Jurkat, Clone E6-1 (cell line): ENCODE data around the gene USP49.
"Not testable (repeated sequence)": the region's sequence is repeated elsewhere in the genome, so short reads cannot be mapped to it uniquely, and the experiment has no call there.

ENCODE experiments used
- DNase-seq: peaks from one replicate; pipeline ENCODE4 v3.0.0-alpha.2; 2011; ENCODE audit warnings: low read depth, low spot score
- H3K4me3 ChIP-seq: 2 replicates; pipeline ENCODE4 v1.5.1; 2011; ENCODE audit warnings: mild to moderate bottlenecking, low read length, control low read depth, moderate library complexity

The USP49 gene

GRCh38 chr6:41771058-41771983, 123.9 kb downstream of the USP49 start:
- DNase-seq: no peak
- no peak overlapping the region for H3K4me3 ChIP-seq

- DNase-seq: no peak
- no peak overlapping the region for H3K4me3 ChIP-seq
Observed at GRCh38 chr6:41770381-41771057, 124.7 kb downstream of the USP49 start.

GRCh38 chr6:41769376-41769775, 125.8 kb downstream of the USP49 start:
- no peak for DNase-seq
- H3K4me3 ChIP-seq: no peak overlapping the region

- peak; percentile 44 for DNase-seq
- no peak overlapping the region for H3K4me3 ChIP-seq
Observed at GRCh38 chr6:41768545-41769308, 126.4 kb downstream of the USP49 start.

- DNase-seq: no peak
- no peak overlapping the region for H3K4me3 ChIP-seq
Observed at GRCh38 chr6:41767112-41767833, 127.9 kb downstream of the USP49 start.

- not testable (repeated sequence) for H3K4me3 ChIP-seq, DNase-seq
Observed at GRCh38 chr6:41766043-41766664, 129.0 kb downstream of the USP49 start.

GRCh38 chr6:41763470-41763869, 131.7 kb downstream of the USP49 start:
- H3K4me3 ChIP-seq: no peak overlapping the region
- no peak for DNase-seq

- no peak for DNase-seq
- no peak overlapping the region for H3K4me3 ChIP-seq
Observed at GRCh38 chr6:41759905-41760579, 135.1 kb downstream of the USP49 start.

GRCh38 chr6:41759106-41759904, 135.9 kb downstream of the USP49 start:
- H3K4me3 ChIP-seq: no peak overlapping the region
- no peak for DNase-seq

- no peak overlapping the region for H3K4me3 ChIP-seq
- no peak for DNase-seq
Observed at GRCh38 chr6:41758641-41759035, 136.5 kb downstream of the USP49 start.

- DNase-seq: no peak
- no peak overlapping the region for H3K4me3 ChIP-seq
Observed at GRCh38 chr6:41757931-41758640, 137.1 kb downstream of the USP49 start.

- DNase-seq: no peak
- no peak overlapping the region for H3K4me3 ChIP-seq
Observed at GRCh38 chr6:41757271-41757670, 137.9 kb downstream of the USP49 start.

- DNase-seq: no peak
- H3K4me3 ChIP-seq: no peak overlapping the region
Observed at GRCh38 chr6:41756354-41756753, 138.8 kb downstream of the USP49 start.

- no peak for DNase-seq
- H3K4me3 ChIP-seq: no peak overlapping the region
Observed at GRCh38 chr6:41755895-41756294, 139.3 kb downstream of the USP49 start.

GRCh38 chr6:41750374-41750773, 144.8 kb downstream of the USP49 start:
- H3K4me3 ChIP-seq: no peak overlapping the region
- no peak for DNase-seq

GRCh38 chr6:41748542-41748941, 146.6 kb downstream of the USP49 start:
- H3K4me3 ChIP-seq: no peak overlapping the region
- DNase-seq: no peak

- H3K4me3 ChIP-seq: no peak overlapping the region
- no peak for DNase-seq
Observed at GRCh38 chr6:41748102-41748477, 147.1 kb downstream of the USP49 start.
